Right lobe of liver (tissue), 4 donors: ENCODE results near the gene TXNDC8.

Experiments
- CTCF ChIP-seq, 4 donors: fragments of 200-600 bp in 3 of 4; fragments of 450-650 bp in 1 of 4; IDR thresholded peaks; one replicate each; pipeline versions ENCODE4 v1.5.1 to v1.8.0; 2016 to 2022; ENCODE audit warnings: antibody characterized with exemption in 4 of 4, mild to moderate bottlenecking in 2 of 4
- POLR2A ChIP-seq: fragments of 450-650 bp; IDR thresholded peaks from one replicate; pipeline ENCODE4 v1.6.1; 2017; ENCODE audit warnings: antibody characterized with exemption, mild to moderate bottlenecking
- donor health status: DM: no; HTN: no; CAD: no.
- donor health status: DM: no; HTN: no; CAD: no.
- donor health status: DM: no; HTN: yes; CAD: no.

GRCh38 chr9:110261632-110262031 is 76.0 kb downstream of the TXNDC8 start:
- no peak for TF ChIP-seq CTCF (IDR thresholded peaks at IDR 0.05)
- TF ChIP-seq POLR2A, result no peak
